Head of caudate nucleus (tissue), 42 donors: ENCODE results near the gene GJA3.
"Not testable (repeated sequence)": the region's sequence is repeated elsewhere in the genome, so short reads cannot be mapped to it uniquely, and the experiment has no call there.

Experiments used
- DNase-seq, 42 donors: peaks; one replicate each; pipeline versions ENCODE4 v3.0.0 to v3.0.0-alpha.2; 2020 to 2021; ENCODE audit warnings: mixed read lengths in 7 of 42
- intact Hi-C: fragments of 100-400 bp; cut with DNase I; formaldehyde crosslinking; loops from one replicate; pipeline ENCODE4 v1.15.0; 2022

GJA3 gene

GRCh38 chr13:20161275-20161950 lies 561 bp upstream of the GJA3 start:
- DNase-seq, result peak in 20 of 42 donors; percentile 20 to 65 (median 44)
- intact Hi-C loops, result loop anchor here (5.0 to 10.0 kb wide), 2 partner anchors 34 to 127 kb away; no protein-coding TSS in a partner anchor

- intact Hi-C loops, result loop anchor here (5.0 to 10.0 kb wide), 2 partner anchors 32 to 125 kb away; no protein-coding TSS in a partner anchor
Measured at GRCh38 chr13:20159646-20160305, 1.1 kb downstream of the GJA3 start.

DNA sequence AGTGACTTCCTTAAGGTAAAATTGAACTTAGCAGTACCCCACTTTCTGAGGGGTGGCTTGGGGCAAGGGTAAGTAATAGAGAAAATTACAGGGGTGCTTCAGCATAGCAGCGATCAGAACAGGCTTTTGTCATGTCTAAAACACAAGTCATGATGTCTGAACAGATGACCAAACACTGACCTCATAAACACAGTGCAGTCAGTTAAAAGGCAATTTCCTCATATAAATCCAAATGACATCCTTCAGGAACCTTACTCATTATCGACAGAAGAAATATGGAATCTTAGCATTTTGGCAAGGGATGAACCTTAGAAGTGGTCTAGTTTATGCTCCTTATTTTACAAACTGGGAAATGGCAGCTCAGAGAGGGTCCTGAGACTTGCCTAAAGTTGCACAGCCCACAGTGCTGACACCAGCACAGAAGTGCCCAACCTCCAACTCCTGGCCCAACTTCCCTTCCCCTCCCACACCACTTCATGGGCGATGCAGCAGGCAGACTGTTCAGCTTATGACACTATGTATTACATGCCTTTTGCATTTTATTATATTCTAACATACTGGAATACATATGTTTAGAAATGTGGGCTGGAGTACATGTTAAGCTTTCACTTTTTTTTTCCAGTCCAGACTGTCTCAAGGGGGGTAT lies 3.6 kb downstream of the GJA3 start:
- peak in 1 of 42 donors; percentile 10 for DNase-seq

More at GRCh38 chr13:20159646-20160305, 1.1 kb downstream of the GJA3 start:
- peak in 1 of 42 donors; percentile 41 for DNase-seq

DNA sequence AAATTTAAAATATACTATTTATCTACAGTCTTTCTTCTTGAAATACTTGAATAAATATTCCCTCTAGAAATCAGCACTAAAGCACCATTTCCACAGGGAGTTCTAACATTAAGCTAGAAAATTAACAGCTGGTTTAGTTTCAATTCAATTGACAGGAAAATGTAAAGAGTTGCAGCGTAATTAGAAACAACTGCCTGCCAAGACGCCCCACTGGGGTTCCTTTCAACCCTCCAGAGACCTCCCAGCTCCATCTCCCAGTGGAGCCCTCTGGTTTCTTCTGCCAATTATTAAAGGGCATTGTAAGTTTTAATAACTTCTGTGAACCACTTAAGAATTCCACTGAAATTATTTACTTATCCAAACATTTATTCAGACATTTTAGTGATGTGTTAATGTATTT lies 4.2 kb downstream of the GJA3 start:
- DNase-seq, result peak in 1 of 42 donors; percentile 29
- intact Hi-C loops, result no loop called here

More for the DNA sequence above, 3.6 kb downstream of the GJA3 start:
- intact Hi-C loops, result no loop called here

- peak in 1 of 42 donors; percentile 12 for DNase-seq
- intact Hi-C loops, result not testable (repeated sequence)
Measured at GRCh38 chr13:20153290-20153689, 7.6 kb downstream of the GJA3 start.

GRCh38 chr13:20151612-20152011 lies 9.2 kb downstream of the GJA3 start:
- DNase-seq, result peak in 1 of 42 donors; percentile 28
- intact Hi-C loops, result no loop called here

DNA sequence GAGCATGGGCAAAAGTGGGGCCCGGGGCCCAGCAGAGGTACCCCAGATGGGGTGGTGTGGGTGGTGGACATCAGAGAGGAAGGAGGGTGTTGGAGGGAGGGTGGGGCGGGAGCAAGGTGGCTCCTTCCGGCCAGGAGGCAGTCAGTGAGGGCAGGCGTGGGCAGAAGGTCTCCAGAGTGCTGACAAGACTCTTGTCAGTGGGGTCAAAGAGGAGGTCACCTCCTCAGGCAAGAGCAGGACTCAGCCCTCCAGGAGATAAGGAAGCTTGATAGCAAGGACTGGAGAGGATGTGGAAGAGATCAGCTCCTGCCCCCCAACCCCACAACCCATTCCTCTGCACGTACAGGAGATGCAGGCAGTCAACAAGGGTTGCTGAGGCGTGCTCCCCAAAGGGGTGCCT lies 9.8 kb downstream of the GJA3 start:
- DNase-seq, result peak in 1 of 42 donors; percentile 30
- intact Hi-C loops, result no loop called here

DNA sequence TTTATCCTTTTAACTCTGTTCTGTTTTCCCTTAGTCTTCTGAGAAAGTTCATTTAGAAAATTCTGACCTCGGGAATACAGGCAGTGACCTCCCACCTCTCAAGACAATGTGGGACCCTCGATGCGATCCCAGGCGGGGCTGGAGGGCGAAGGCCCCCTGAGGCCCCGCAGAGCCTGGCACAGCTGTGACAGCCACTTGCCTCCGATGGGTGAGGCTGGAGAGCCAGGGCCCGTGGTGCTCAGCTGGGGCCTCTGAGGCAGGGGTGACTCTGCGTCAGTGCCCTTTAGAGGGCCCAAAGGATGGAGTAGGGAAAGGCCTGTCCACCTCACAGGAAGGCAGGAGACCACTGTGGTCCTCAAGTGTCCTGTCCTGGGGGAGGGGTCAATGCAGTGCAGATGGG lies 10.3 kb downstream of the GJA3 start:
- peak in 1 of 42 donors; percentile 18 for DNase-seq
- intact Hi-C loops, result no loop called here

- peak in 1 of 42 donors; percentile 20 for DNase-seq
- intact Hi-C loops, result no loop called here
Measured at GRCh38 chr13:20149762-20150161, 11.1 kb downstream of the GJA3 start.

- intact Hi-C loops, result no loop called here
- peak in 1 of 42 donors; percentile 33 for DNase-seq
Measured at GRCh38 chr13:20148501-20149183, 12.2 kb downstream of the GJA3 start.

DNA sequence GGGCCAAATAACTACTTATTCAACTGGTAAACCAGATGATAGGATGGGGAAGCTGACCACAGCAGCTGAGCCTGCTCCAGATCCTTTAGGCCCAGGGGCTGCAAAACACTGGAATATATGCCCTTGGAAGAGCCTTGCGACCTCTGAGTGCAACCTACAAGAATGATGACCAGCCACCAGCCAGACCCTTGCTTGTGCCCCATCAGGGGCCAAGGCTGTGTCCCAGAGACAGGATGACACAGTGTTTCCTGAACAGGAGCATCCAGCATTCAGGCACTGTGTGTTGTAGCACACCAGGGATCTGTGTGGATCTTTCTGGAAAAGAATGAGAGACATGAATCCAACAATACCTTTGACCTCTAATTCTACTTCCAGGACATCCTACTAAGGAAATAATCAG lies 14.5 kb downstream of the GJA3 start:
- peak in 1 of 42 donors; percentile 16 for DNase-seq
- intact Hi-C loops, result no loop called here

DNA sequence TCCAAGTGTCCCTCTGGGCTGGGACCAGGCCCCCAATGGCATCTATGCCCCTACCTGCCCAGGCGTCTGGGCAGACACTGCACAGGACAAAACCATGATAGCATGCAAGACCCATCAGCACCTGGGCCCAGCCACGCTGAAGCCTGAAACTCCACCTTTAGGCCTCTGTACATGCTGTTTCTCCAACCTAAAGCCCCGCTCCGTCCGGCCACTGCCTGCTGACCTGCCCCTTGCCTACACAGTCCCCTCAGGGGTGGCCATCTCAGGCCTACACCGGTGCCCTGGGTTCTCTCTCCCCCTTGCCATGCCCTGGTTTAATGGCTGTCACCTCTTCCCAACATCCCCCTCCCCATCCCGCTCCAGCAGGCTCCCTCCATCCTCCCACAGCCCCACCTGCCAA lies 15.3 kb downstream of the GJA3 start:
- peak in 1 of 42 donors; percentile 22 for DNase-seq
- intact Hi-C loops, result no loop called here

DNA sequence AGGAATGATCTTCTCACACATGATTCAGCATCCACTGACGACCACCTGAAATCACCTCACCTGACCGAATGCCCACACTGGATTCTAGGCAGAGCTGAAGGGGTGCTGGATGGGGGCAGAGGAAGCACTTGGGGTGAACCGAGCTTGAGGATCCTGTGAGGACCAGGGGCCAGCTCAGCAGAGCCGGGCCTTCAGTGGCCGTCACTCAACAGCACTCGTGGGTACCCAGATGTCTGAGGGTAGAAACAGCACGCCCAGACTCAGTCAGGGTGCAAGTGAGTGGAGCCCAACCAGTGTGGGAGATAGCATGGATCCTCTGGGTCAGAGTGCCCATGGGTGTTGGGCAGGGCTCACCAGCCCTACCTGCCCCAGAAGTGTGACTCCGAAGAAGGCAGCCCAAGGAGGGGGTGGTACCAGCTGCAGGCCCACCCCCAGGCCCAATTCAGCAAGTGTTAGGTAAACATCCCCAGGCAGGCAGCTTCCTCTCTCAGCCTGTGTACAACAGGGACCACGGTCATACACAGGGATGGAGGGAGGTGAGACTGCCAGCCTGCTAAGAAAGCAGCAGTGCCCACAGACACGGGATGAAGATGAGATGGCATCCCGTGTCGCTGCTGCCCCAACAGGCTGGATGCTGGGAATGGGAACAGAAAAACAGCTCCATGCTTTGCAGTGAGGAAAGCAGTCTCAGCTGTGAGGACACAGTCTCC lies 16.6 kb downstream of the GJA3 start:
- DNase-seq, result peak in 1 of 42 donors; percentile 28
- intact Hi-C loops, result no loop called here

DNA sequence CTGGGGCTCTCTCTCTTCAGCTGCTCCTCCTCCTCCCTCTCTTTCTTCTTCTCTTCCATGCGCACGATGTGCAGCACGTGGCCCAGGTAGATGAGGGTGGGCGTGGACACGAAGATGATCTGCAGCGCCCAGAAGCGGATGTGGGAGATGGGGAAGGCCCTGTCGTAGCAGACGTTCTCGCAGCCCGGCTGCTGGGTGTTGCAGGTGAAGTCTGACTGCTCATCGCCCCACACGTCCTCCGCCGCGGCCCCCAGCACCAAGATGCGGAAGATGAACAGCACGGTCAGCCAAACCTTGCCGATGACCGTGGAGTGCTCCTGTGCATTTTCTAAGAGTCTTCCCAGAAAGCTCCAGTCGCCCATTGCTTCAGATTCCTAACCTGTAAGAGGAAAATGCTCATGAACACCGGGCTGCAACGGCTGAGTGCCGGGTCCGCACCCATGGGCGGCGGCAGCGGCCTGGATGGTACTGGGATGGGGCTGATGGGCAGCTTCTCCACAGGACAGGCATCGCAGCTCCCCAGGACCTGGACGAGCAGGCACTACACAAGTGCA lies 17.8 kb downstream of the GJA3 start:
- intact Hi-C loops, result no loop called here
- DNase-seq, result peak in 1 of 42 donors; percentile 33

GRCh38 chr13:20142023-20142926 lies 18.6 kb downstream of the GJA3 start:
- intact Hi-C loops, result no loop called here
- peak in 1 of 42 donors; percentile 37 for DNase-seq

DNA sequence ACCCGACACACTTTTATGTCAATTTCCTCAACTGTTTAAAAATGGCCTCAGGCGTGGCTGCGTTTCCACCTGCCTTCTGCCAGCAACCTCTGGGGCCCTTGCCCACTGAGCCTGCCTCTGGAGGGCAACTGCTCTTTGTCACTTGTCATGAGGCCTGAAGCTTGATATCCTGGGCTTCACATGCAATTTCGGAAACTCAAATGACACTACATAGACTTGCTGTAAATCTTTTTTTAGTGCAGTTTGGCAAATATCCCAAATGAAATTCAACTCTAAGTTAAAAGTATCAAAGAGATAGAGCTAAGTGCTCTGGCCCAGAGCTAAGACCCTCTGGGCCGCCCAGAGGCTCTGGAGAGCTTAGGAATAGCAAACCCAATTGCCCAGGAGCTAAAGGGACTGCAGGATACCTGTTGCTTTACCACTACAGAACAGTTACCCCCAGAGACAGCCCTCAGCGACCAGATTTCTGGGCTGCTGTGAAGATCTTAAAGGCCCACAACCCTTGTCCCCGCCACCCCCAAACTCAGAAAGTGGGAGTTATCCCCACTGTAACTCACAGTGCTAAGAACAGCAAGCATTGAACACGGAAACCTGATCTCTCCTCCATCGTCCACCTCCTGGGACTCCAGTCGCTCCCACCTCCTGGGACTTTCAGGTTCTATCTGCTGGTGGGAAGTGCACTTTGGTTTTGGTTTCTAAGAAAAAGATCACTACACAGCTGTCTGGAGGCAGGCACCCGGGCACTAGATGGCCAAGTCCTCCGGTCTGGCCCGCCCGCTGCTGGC lies 19.4 kb downstream of the GJA3 start:
- intact Hi-C loops, result no loop called here

DNA sequence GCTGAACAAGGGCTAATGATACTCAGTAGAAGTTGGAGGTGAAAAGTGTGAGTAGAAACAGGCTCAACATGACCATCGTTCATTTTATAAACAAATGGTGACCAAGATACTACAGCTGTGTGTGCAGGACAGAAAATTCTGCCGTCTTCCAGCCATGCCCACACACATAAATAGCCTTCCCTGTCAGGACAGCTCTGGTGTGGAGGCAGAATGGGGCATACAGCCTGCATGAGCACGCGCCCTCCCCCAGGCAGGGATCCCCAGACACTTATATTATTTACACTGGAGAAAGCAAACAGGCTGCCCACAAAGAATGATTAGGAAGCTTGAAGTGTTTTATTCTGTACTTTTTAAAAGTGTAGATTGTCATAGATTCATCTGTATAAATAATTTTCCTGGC lies 20.4 kb downstream of the GJA3 start:
- intact Hi-C loops, result no loop called here
- peak in 1 of 42 donors; percentile 9 for DNase-seq

More for the DNA sequence above, 19.4 kb downstream of the GJA3 start:
- DNase-seq, result peak in 1 of 42 donors; percentile 33
